HG03457 (cell line): Measurements from ENCODE around the gene GFY.
"Not testable (repeated sequence)": the region's sequence is repeated elsewhere in the genome, so short reads cannot be mapped to it uniquely, and the experiment has no call there.

Source experiments
- ATAC-seq: cut with Tn5 transposase; IDR thresholded peaks from one replicate; pipeline ENCODE4 v1.9.1; 2021; ENCODE audit warnings: moderate number of reproducible peaks; ENCODE audit not compliant: unreplicated experiment

Gene GFY

GRCh38 chr19:49443366-49444099, 18.3 kb downstream of the GFY start:
- ATAC-seq: peak; percentile 60

GRCh38 chr19:49444100-49444700, 19.0 kb downstream of the GFY start:
- not testable (repeated sequence) for ATAC-seq

GRCh38 chr19:49445997-49446396, 20.8 kb downstream of the GFY start:
- ATAC-seq: no peak

- ATAC-seq: no peak
Measured at GRCh38 chr19:49447485-49448431, 22.6 kb downstream of the GFY start.

GRCh38 chr19:49448432-49448786, 23.2 kb downstream of the GFY start:
- ATAC-seq: no peak

GRCh38 chr19:49450405-49450804, 25.2 kb downstream of the GFY start:
- no peak for ATAC-seq

- peak; percentile 59 for ATAC-seq
Measured at GRCh38 chr19:49451430-49452181, 26.4 kb downstream of the GFY start, which contains the start of gene PIH1D1. Gene PIH1D1, minus strand, starts transcription at chr19:49451814. Its CDS starts 240 bp downstream, at chr19:49451574.

- peak; percentile 59 for ATAC-seq
Measured at GRCh38 chr19:49453013-49453756, 28.0 kb downstream of the GFY start, which contains the start of gene ALDH16A1. Gene ALDH16A1, plus strand, starts transcription at chr19:49453225. Its CDS starts 107 bp downstream, at chr19:49453332.

- no peak for ATAC-seq
Measured at GRCh38 chr19:49453757-49454240, 28.6 kb downstream of the GFY start.

- no peak for ATAC-seq
Measured at GRCh38 chr19:49455773-49456172, 30.6 kb downstream of the GFY start.

GRCh38 chr19:49456326-49456725, 31.1 kb downstream of the GFY start:
- ATAC-seq: no peak

- no peak for ATAC-seq
Measured at GRCh38 chr19:49458567-49458903, 33.3 kb downstream of the GFY start.

GRCh38 chr19:49459388-49459787, 34.2 kb downstream of the GFY start:
- no peak for ATAC-seq

GRCh38 chr19:49461130-49461529, 35.9 kb downstream of the GFY start:
- not testable (repeated sequence) for ATAC-seq

- no peak for ATAC-seq
Measured at GRCh38 chr19:49461656-49462055, 36.5 kb downstream of the GFY start.

- no peak for ATAC-seq
Measured at GRCh38 chr19:49462492-49462891, 37.3 kb downstream of the GFY start.

- ATAC-seq: no peak
Measured at GRCh38 chr19:49463960-49464740, 39.0 kb downstream of the GFY start.

- ATAC-seq: no peak
Measured at GRCh38 chr19:49465371-49465770, 40.2 kb downstream of the GFY start.

- no peak for ATAC-seq
Measured at GRCh38 chr19:49468199-49468598, 43.0 kb downstream of the GFY start.
